GM21619 (cell line): ENCODE data around the gene CCSER1.
"Not testable (repeated sequence)": the region's sequence is repeated elsewhere in the genome, so short reads cannot be mapped to it uniquely, and the experiment has no call there.

Experiments
- ATAC-seq: cut with Tn5 transposase; IDR thresholded peaks from one replicate; pipeline ENCODE4 v1.9.1; 2021; ENCODE audit not compliant: unreplicated experiment

CCSER1 gene

GRCh38 chr4:90996813-90997212 lies 869.6 kb downstream of the CCSER1 start:
- peak; percentile 81 for ATAC-seq

DNA sequence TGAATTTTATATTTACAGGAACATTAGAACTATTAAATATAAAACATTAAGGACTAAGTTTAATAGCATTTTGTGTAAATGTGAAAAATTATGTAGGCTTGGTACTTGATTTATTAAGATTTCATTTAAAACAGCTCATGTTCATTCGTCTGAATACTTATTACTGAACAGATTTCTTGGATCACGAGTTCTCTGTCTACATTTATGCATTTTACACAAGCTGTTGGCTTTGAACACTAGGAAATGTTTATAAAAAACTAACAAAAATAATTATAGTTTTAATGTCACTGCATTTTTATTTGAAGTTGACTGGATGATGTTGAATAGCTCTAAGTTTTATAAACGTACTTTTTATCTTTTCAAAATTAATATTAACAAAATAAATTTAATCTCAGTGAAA lies 888.7 kb downstream of the CCSER1 start:
- no peak for ATAC-seq

DNA sequence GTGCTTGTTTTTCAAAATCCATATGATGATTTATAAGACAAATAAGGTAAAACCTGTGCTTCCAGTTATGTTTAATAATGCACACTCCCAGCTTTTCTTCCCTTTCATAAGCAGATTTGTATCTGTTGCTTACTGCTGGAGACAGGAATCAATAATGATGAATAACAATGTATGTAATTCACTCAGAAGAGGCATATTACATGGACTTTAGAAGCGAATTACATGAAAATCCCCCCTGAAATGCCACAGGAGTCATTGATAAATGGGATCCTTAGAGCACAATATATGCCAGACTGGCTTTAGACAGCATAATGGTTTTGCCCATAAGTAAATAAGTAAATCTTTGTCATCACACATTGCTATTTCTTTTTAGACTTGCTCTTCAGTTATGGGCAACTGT lies 892.3 kb downstream of the CCSER1 start:
- ATAC-seq = no peak

GRCh38 chr4:91025241-91026148 lies 898.3 kb downstream of the CCSER1 start:
- no peak for ATAC-seq

GRCh38 chr4:91028228-91028627 lies 901.0 kb downstream of the CCSER1 start:
- no peak for ATAC-seq

GRCh38 chr4:91031761-91032160 lies 904.6 kb downstream of the CCSER1 start:
- ATAC-seq = no peak

DNA sequence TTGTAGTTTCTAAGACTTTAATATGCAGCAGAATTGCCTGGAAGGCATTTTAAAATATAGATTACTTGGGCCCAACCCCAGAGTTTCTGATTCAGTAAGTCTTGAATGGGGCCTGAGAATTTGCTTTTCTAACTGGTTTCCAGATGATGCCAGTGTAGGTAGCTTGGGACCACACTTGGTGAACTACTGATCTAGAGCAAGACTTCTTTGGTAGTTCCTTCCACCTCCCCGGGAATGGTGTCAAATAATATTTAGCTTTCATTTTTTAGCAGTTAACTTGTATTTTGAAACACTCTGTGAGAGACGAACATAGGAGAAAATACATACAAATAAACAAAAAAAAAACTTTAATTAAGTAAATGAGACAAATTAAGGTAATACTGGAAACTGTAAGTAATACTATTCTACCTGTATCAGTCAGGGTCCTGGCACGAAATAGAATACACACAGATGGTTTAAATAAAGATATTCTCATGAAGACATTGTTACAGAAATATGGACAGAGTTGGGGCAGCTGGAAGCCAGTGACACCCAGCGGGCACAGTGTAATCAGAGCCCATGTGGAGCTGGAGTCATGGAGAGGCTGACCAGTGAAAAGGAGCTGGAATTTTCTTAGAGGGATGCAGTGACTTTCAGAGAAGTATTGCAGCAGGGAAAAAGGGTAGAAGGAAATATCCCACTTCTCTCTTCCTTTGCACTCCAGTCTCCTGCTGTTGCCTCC lies 905.7 kb downstream of the CCSER1 start:
- no peak for ATAC-seq

- no peak for ATAC-seq
Measured at GRCh38 chr4:91035276-91035675, 908.1 kb downstream of the CCSER1 start.

DNA sequence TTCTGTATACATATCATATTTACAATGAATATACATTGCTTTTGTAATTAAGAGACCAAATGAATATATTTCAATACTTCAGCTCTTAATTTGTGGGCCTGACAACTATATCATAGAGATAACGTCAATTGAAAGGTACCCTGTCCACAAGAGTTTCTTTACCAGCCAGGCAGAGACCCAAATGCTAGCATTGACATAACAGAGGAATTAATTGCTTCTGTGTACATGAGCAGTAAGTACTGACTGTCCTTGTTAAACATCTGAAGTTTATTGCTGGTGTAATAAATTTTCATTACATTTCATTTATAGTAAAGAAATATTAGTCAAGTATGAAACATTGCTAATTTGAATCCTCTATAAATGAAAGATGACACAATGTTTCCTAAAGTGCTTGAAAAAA lies 910.8 kb downstream of the CCSER1 start:
- ATAC-seq = no peak

- no peak for ATAC-seq
Measured at GRCh38 chr4:91057871-91058270, 930.7 kb downstream of the CCSER1 start.

DNA sequence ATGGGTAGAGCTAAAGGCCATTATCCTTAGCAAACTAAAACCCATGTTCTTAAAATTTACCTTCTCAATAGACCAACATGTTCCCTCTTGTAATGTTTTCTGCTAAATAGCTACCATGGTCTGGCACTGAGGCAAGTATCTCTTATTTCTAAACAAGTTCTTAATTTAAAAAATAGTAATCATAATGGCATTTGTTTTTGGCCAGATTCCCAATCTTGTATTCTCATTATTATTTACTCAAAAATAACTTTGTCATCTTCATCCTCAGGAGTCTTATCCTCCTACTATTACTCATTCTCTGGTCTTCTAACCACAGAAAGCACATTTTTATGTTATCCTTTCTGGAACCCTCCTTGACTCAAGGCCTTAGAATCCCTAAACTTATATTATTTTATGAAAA lies 931.2 kb downstream of the CCSER1 start:
- ATAC-seq = no peak

DNA sequence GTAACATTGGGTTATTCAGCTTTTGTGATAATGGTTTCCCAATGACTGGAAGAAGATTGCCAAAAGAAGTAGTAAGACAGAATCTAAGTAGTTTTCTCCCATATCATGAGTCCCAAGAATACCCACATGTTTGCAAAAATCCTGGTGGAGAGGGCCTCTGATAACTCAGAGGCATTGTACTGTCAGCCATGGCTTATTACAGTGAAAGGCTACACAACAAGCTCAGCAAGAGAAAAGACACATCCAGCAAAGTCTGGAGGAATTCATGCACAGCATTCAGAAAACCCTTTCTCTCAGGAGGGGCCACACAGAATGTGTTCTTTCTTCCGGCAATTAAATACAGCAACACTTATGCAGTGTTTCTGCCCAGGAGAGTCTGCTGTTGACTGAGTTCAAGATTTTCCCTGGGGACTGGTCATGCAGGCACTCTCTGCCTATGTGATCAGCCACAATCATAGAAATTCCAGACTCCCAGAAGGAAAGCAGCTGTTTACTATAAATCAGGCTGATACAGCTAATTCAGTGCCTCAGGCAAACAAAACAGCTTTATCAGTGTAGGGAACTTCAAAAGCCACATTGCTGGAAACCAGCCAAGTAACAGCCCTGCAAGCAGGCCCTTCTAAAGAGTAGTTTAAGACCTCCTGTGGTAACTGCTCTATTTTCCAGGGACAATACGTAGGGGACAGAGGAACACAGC lies 937.1 kb downstream of the CCSER1 start:
- no peak for ATAC-seq

- ATAC-seq = no peak
Measured at GRCh38 chr4:91065117-91065516, 937.9 kb downstream of the CCSER1 start.

GRCh38 chr4:91070736-91071135 lies 943.5 kb downstream of the CCSER1 start:
- ATAC-seq = no peak

- no peak for ATAC-seq
Measured at GRCh38 chr4:91076147-91076546, 949.0 kb downstream of the CCSER1 start.

DNA sequence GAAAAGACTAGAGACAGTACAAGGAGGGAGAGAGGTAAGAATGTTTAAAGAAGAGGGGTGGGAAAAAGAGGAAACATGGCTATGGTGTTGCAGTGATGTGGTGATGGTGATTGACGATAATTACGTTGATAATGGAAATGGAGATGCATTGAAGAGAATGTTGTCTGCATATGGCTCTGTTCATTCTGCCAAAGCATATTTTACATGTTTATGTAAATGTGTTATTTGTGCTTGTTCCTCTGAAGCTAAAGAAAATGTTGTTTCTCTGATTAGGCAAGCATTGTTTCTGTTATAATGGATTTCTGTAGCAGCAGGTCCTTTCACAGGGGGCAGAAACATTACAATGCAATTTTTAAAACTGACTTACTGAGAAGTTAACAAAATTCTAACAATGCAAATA lies 958.8 kb downstream of the CCSER1 start:
- no peak for ATAC-seq

DNA sequence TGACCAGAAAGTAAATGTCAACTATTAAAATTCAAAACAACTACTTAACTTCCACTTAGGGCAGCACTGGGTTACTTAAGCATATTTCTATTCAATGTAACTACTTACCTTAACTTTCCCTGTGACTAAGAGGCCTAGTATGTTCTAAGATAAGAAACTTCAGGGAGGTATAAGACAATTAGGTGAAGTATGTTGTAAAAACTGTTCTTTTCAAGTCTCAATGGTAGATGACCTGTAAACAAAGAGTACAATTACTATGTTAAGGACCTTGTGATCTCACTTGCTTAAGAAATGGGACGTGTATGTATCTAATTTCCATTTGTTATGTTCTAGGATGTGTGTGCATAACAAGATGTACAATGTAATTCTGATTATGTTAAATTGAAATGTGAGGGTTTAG lies 960.5 kb downstream of the CCSER1 start:
- ATAC-seq = no peak

- ATAC-seq = no peak
Measured at GRCh38 chr4:91089178-91089577, 962.0 kb downstream of the CCSER1 start.

- no peak for ATAC-seq
Measured at GRCh38 chr4:91092398-91092980, 965.3 kb downstream of the CCSER1 start.

- ATAC-seq = not testable (repeated sequence)
Measured at GRCh38 chr4:91094220-91094619, 967.0 kb downstream of the CCSER1 start.

GRCh38 chr4:91099666-91100065 lies 972.5 kb downstream of the CCSER1 start:
- ATAC-seq = no peak
